K562 (cell line): Measurements from ENCODE around the gene MCEE. TPM values are rescaled to one million over a fixed set of nuclear protein-coding genes. Genes with fewer than 3 reads are reported as not detected.
A peak's percentile ranks its signal among the peaks of the same experiment; 100 is the strongest.

ENCODE experiments used
- ATAC-seq: fragments of 200-7000 bp; cut with Tn5 transposase; 3 replicates; pipeline ENCODE4 v1.9.1; 2020; ENCODE audit warnings: moderate library complexity
- BruUV-seq: library from RNA; stranded (reverse); fragments of 400-500 nt; replicated peaks from 2 replicates; lab custom pipeline; 2021; lab: Mats Ljungman, UMichigan
- CTCF ChIA-PET: fragments of 300-600 bp; formaldehyde crosslinking; extraction: SDS; loops from one replicate; lab custom pipeline; 2021; ENCODE audit warnings: low intra/inter-chr PET ratio; lab: Yijun Ruan, JAX
- POLR2A ChIA-PET: fragments of 300-600, 350-650 bp; sonication (Branson Sonifier 250); formaldehyde crosslinking; extraction: SDS; loops from one replicate; lab custom pipeline; 2021; ENCODE audit warnings: antibody characterized with exemption, inconsistent platforms; lab: Yijun Ruan, JAX
- DNase-seq, 4 experiments: peaks; one replicate each; pipeline versions ENCODE4 v3.0.0 to v3.0.0-alpha.2; 2011 to 2018; ENCODE audit warnings: low spot score in 3 of 4, mixed read lengths in 3 of 4; ENCODE audit errors: extremely low read depth in 1 of 4
- FAIRE-seq: peaks from 2 replicates; lab custom pipeline; 2011; peaks lifted over from hg19 to GRCh38; lab: Jason Lieb, UNC
- H2AFZ ChIP-seq: 2 replicates; pipeline ENCODE4 v1.6.0; 2011; ENCODE audit warnings: low read depth, low read length, control low read depth, inconsistent platforms
- H3K27ac ChIP-seq: fragments of 200-600 bp; 3 replicates; pipeline ENCODE4 v1.8.0; 2011; ENCODE audit warnings: low read depth, mild to moderate bottlenecking, control low read depth, inconsistent platforms, low read length, moderate library complexity, mixed read lengths; ENCODE audit errors: extremely low read depth
- H3K27me3 ChIP-seq, 2 experiments: fragments of 300-600 bp in 1 of 2; 2 replicates in 1 of 2; 3 replicates in 1 of 2; pipeline versions ENCODE4 v1.6.0 to v1.8.0; 2011; ENCODE audit warnings: inconsistent platforms in 2 of 2, low read length in 2 of 2, mild to moderate bottlenecking in 1 of 2, mixed read lengths in 1 of 2, moderate library complexity in 1 of 2; ENCODE audit not compliant: control insufficient read depth in 2 of 2, insufficient read depth in 2 of 2
- H3K36me3 ChIP-seq: fragments of 300-600 bp; 3 replicates; pipeline ENCODE4 v1.8.0; 2011; ENCODE audit warnings: mild to moderate bottlenecking, low read length, inconsistent platforms; ENCODE audit not compliant: control insufficient read depth, insufficient read depth
- H3K4me1 ChIP-seq, 2 experiments: fragments of 200-600 bp in 1 of 2; replicated peaks in 1 of 2; 2 replicates in 1 of 2; 3 replicates in 1 of 2; pipeline versions ENCODE4 v1.5.1 to v1.8.0; 2011; ENCODE audit warnings: inconsistent platforms in 2 of 2, low read length in 2 of 2, mild to moderate bottlenecking in 1 of 2, mixed read lengths in 1 of 2, moderate library complexity in 1 of 2; ENCODE audit not compliant: control insufficient read depth in 2 of 2, insufficient read depth in 2 of 2
- H3K4me2 ChIP-seq: 2 replicates; pipeline ENCODE4 v1.6.1; 2011; ENCODE audit warnings: low read length, control low read depth, inconsistent platforms, mixed read lengths; ENCODE audit not compliant: insufficient read depth
- H3K4me3 ChIP-seq: fragments of 200-600 bp; sonication (generic), shearing (Covaris generic); 2 replicates; pipeline ENCODE4 v1.5.1; 2016; ENCODE audit warnings: control low read depth, inconsistent platforms
- H3K79me2 ChIP-seq: fragments of 200-600 bp; 3 replicates; pipeline ENCODE4 v1.8.0; 2011; ENCODE audit warnings: low read length, inconsistent platforms; ENCODE audit not compliant: control insufficient read depth, insufficient read depth
- H3K9ac ChIP-seq, 2 experiments: 2 replicates each; pipeline versions ENCODE4 v1.6.0 to v1.6.1; 2011; ENCODE audit warnings: low read depth in 2 of 2, low read length in 2 of 2, control low read depth in 1 of 2, inconsistent platforms in 1 of 2, mild to moderate bottlenecking in 1 of 2, mixed read lengths in 1 of 2; ENCODE audit not compliant: insufficient read depth in 1 of 2
- H3K9me1 ChIP-seq: one replicate; pipeline ENCODE4 v1.6.0; 2011; ENCODE audit warnings: inconsistent platforms, mild to moderate bottlenecking, low read length, moderate library complexity; ENCODE audit not compliant: control insufficient read depth, insufficient read depth
- H3K9me3 ChIP-seq: replicated peaks from 2 replicates; pipeline ENCODE4 v1.5.1; 2011; ENCODE audit warnings: low read depth, low read length, inconsistent platforms; ENCODE audit not compliant: control insufficient read depth, insufficient read depth
- H4K20me1 ChIP-seq: replicated peaks from 2 replicates; pipeline ENCODE4 v1.6.1; 2011; ENCODE audit warnings: low read length, inconsistent platforms, mixed read lengths; ENCODE audit not compliant: control insufficient read depth, insufficient read depth
- CEBPB ChIP-seq: fragments of 450-650 bp; IDR thresholded peaks from 2 replicates; pipeline ENCODE4 v1.6.1; 2016; ENCODE audit warnings: missing genetic modification characterization, missing compliant biosample characterization
- CTCF ChIP-seq, 3 experiments: IDR thresholded peaks in 2 of 3; conservative IDR thresholded peaks in 1 of 3; 2 replicates each; pipeline ENCODE4 v1.5.1; 2011 to 2012; ENCODE audit warnings: low read length in 3 of 3, mild to moderate bottlenecking in 3 of 3, control low read depth in 2 of 3, improper control_type of control experiment in 1 of 3, inconsistent platforms in 1 of 3, low read depth in 1 of 3, mixed read lengths in 1 of 3, moderate library complexity in 1 of 3; ENCODE audit not compliant: insufficient read depth in 2 of 3
- DEAF1 ChIP-seq: fragments of 450-650 bp; formaldehyde crosslinking; IDR thresholded peaks from 2 replicates; pipeline ENCODE4 v1.4.0; 2020; ENCODE audit warnings: mild to moderate bottlenecking, moderate library complexity
- EP300 ChIP-seq: IDR thresholded peaks from 2 replicates; pipeline ENCODE4 v1.6.1; 2012; ENCODE audit warnings: low read length, improper control_type of control experiment
- GABPB2 ChIP-seq: fragments of 250-450 bp; sonication (Bioruptor Pico); conservative IDR thresholded peaks from 2 replicates; pipeline ENCODE4 v1.5.1; 2021; ENCODE audit warnings: mild to moderate bottlenecking
- PATZ1 ChIP-seq: fragments of 250-450 bp; sonication (Bioruptor Pico); IDR thresholded peaks from 2 replicates; pipeline ENCODE4 v1.5.0; 2020; ENCODE audit warnings: mild to moderate bottlenecking, borderline replicate concordance
- SIN3A ChIP-seq, 2 experiments: fragments of 150-350 bp in 1 of 2; IDR thresholded peaks; 2 replicates each; pipeline ENCODE4 v1.6.1; 2011 to 2016; ENCODE audit warnings: borderline replicate concordance in 2 of 2, low read depth in 2 of 2, low read length in 2 of 2, mild to moderate bottlenecking in 2 of 2, moderate library complexity in 2 of 2; ENCODE audit not compliant: control insufficient read depth in 1 of 2
- SMAD2 ChIP-seq: fragments of 150-350 bp; IDR thresholded peaks from 2 replicates; pipeline ENCODE4 v1.6.1; 2014; ENCODE audit warnings: low read depth, mild to moderate bottlenecking, low read length
- SMARCC2 ChIP-seq: fragments of 450-650 bp; IDR thresholded peaks from 2 replicates; pipeline ENCODE4 v1.6.1; 2017; ENCODE audit warnings: antibody characterized with exemption, moderate library complexity, mild to moderate bottlenecking, low read depth
- TRIM28 ChIP-seq: fragments of 450-650 bp; IDR thresholded peaks from 2 replicates; pipeline ENCODE4 v1.6.1; 2017
- ZNF444 ChIP-seq: fragments of 250-450 bp; sonication (Bioruptor Pico); IDR thresholded peaks from 2 replicates; pipeline ENCODE4 v1.4.0; 2020; ENCODE audit warnings: mild to moderate bottlenecking, moderate library complexity
- WGBS: fragments of 100-300 bp; shearing (Covaris generic); methylation state at CpG from one replicate; pipeline ENCODE4 v1.1.6; 2016; ENCODE audit warnings: low coverage, mixed read lengths; ENCODE audit not compliant: insufficient coverage; ENCODE audit errors: missing lambda C conversion rate; 5-methylcytosine and 5-hydroxymethylcytosine counted together
- in situ Hi-C: fragments of 300-500 bp; cut with MboI; formaldehyde crosslinking; loops from 4 replicates; pipeline ENCODE4 v1.15.0; 2018; ENCODE audit warnings: inconsistent platforms, mixed read lengths
- intact Hi-C: fragments of 100-400 bp; cut with micrococcal nuclease; formaldehyde crosslinking; loops from 2 replicates; pipeline ENCODE4 v1.14.2; 2022
- polyA plus RNA-seq, 8 experiments: library from polyadenylated mRNA; depleted of rRNA in 4 of 8; stranded (reverse) in 5 of 8; unstranded in 3 of 8; fragments of >200 nt; fragmentation: Nextera tagmentation in 2 of 8; fragmentation: Illumina TruSeq in 1 of 8; extraction: Ambion mirVana in 2 of 8; extraction: Trizol in 1 of 8; gene quantifications; 2 replicates each; pipeline versions ENCODE4 v1.2.1 to v1.2.3, GENCODE V29; 2011 to 2014; ENCODE audit warnings: inconsistent platforms in 1 of 8, missing spikeins in 1 of 8
- total RNA-seq, 7 experiments: library from RNA; depleted of rRNA in 6 of 7; stranded (reverse); fragments of >200 nt in 6 of 7; fragmentation: Illumina TruSeq in 2 of 7; extraction: Trizol in 2 of 7; gene quantifications; 2 replicates each; pipeline versions ENCODE4 v1.2.1 to v1.2.3, GENCODE V29; 2011 to 2021; ENCODE audit warnings: low replicate concordance in 1 of 7

Gene MCEE
- total and polyA plus RNA-seq, 9 of the 15 experiments (the other 6 are each of a cell fraction or from before 2014, with no cell fraction given) = 15.6 to 49.1 (median 24.5) TPM

GRCh38 chr2:71073475-71073874 is 56.6 kb downstream of the MCEE start (continued):
- TF ChIP-seq TRIM28 = no peak
- no peak for TF ChIP-seq CTCF (IDR thresholded peaks at IDR 0.05 in 2 of 3, conservative IDR thresholded peaks at IDR 0.05 in 1 of 3; ENCODE audit: insufficient read depth in 2 of 3, low read depth in 1 of 3, low read length in 3 of 3)
- TF ChIP-seq SMAD2 = no peak
- no peak for TF ChIP-seq SIN3A (IDR thresholded peaks at IDR 0.05; ENCODE audit: borderline replicate concordance in 2 of 2, control insufficient read depth in 1 of 2, low read depth in 2 of 2, low read length in 2 of 2)
- no peak for TF ChIP-seq CEBPB (tag)

GRCh38 chr2:71072492-71072891 is 57.5 kb downstream of the MCEE start:
- in situ Hi-C loops = no loop called here
- no peaks in the 10 kb centered on the region for H3K9me3 ChIP-seq
- no peak for ATAC-seq
- CTCF ChIA-PET = no interaction called here
- H4K20me1 ChIP-seq = 0 out of 2 replicates have a peak, but pooled peaks cover 3% of the 10 kb centered on the region
- no peak overlapping the region for H2AFZ ChIP-seq
- DNase-seq = peak in 1 of 4 experiments; percentile 2
- H3K9ac ChIP-seq = peak overlapping the region in 1 of 2 experiments; percentile 14; a peak in 2 of 4 replicates
- H3K4me2 ChIP-seq = no peak overlapping the region
- H3K4me3 ChIP-seq = no peak overlapping the region
- WGBS = 91% methylated on average over 4 of the region's 4 CpGs
- intact Hi-C loops = no loop called here
- POLR2A ChIA-PET = interaction anchor here (2.8 kb wide), 1 partner anchor 9 kb away, joined by 10 read pairs; no protein-coding TSS in a partner anchor
- peaks cover 10% of the 10 kb centered on the region; the same call in 2 of the 3 replicates for H3K79me2 ChIP-seq
- H3K27ac ChIP-seq = no peak overlapping the region; the same call in 2 of the 3 replicates
- peaks cover 25% of the 10 kb centered on the region in 2 experiments for H3K4me1 ChIP-seq
- H3K9me1 ChIP-seq = peaks cover 3% of the 10 kb centered on the region
- FAIRE-seq = no peak
- no peaks in the 10 kb centered on the region for H3K27me3 ChIP-seq
- BruUV-seq = no TSS peak
- peaks cover 6% of the 10 kb centered on the region; the same call in 2 of the 3 replicates for H3K36me3 ChIP-seq
- TF ChIP-seq DEAF1 (CRISPR knock-in tag) (no peak), EP300 (no peak), ZNF444 (no peak), CTCF (IDR thresholded peaks at IDR 0.05 in 2 of 3, conservative IDR thresholded peaks at IDR 0.05 in 1 of 3; ENCODE audit: insufficient read depth in 2 of 3, low read depth in 1 of 3, low read length in 3 of 3) (no peak), SMARCC2 (no peak), PATZ1 (CRISPR knock-in tag) (no peak), GABPB2 (no peak)
